ENCODE data around the gene SMIM13. TPM values are rescaled to one million over a fixed set of nuclear protein-coding genes. Genes with fewer than 3 reads are reported as not detected.

SMIM13 gene
- total RNA-seq, 2 experiments from 2014 or later: 3.0 to 4.6 TPM

DNA sequence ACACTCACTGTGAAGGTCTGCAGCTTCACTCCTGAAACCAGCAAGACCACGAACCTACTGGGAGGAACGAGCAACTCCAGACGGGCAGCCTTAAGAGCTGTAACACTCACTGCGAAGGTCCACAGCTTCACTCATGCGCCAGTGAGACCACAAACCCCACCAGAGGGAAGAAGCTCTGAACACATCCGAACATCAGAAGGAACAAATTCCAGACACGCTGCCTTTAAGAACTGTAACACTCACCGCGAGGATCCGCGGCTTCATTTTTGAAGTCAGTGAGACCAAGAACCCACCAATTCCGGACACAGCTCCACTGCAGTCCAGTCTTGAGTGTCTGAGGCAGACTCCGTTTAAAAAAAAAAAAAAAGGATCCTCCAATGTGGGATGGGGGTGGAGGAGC, 78.3 kb downstream of the SMIM13 start:
- Mint-ChIP-seq H3K4me3 (no peak overlapping the region), H3K9me3 (no peaks in the 10 kb centered on the region), H3K36me3 (ENCODE audit: low read depth) (no peaks in the 10 kb centered on the region), H3K4me1 (ENCODE audit: low read depth) (peaks cover 9% of the 10 kb centered on the region), H3K27me3 (no peaks in the 10 kb centered on the region), H3K27ac (no peak overlapping the region)
- CTCF ChIA-PET: interaction anchor here (0.7 to 1.4 kb wide), 6 partner anchors 168 to 1186 kb away, joined by 3 to 5 read pairs (median 4); no protein-coding TSS in a partner anchor
- Histone ChIP-seq H3K36me3 (ENCODE audit: insufficient read depth, low read length) (no peaks in the 10 kb centered on the region), H3K27ac (ENCODE audit: low read depth in 1 of 2, low read length in 2 of 2) (no peak overlapping the region), H3K4me1 (ENCODE audit: insufficient read depth, low read length) (peaks cover 9% of the 10 kb centered on the region), H3K27me3 (ENCODE audit: control insufficient read depth in 1 of 2, insufficient read depth in 2 of 2, low read length in 2 of 2) (no peaks in the 10 kb centered on the region), H3K9me3 (ENCODE audit: control insufficient read depth in 1 of 2, insufficient read depth in 1 of 2, low read length in 2 of 2) (no peaks in the 10 kb centered on the region), H3K4me3 (ENCODE audit: low read length) (no peak overlapping the region)
- DNase-seq (no peak), ATAC-seq (ENCODE audit: poor library complexity) (no peak)
- POLR2A ChIA-PET: interaction anchor here (0.9 to 1.0 kb wide), 2 partner anchors 210 to 324 kb away, joined by 3 read pairs; no protein-coding TSS in a partner anchor
- TF ChIP-seq CTCF (IDR thresholded peaks at IDR 0.05): no peak
- intact Hi-C loops (cut with DNase I, micrococcal nuclease): loop anchor here (1.0 to 10.0 kb wide), 5 partner anchors 27 to 403 kb away; no protein-coding TSS in a partner anchor

DNA sequence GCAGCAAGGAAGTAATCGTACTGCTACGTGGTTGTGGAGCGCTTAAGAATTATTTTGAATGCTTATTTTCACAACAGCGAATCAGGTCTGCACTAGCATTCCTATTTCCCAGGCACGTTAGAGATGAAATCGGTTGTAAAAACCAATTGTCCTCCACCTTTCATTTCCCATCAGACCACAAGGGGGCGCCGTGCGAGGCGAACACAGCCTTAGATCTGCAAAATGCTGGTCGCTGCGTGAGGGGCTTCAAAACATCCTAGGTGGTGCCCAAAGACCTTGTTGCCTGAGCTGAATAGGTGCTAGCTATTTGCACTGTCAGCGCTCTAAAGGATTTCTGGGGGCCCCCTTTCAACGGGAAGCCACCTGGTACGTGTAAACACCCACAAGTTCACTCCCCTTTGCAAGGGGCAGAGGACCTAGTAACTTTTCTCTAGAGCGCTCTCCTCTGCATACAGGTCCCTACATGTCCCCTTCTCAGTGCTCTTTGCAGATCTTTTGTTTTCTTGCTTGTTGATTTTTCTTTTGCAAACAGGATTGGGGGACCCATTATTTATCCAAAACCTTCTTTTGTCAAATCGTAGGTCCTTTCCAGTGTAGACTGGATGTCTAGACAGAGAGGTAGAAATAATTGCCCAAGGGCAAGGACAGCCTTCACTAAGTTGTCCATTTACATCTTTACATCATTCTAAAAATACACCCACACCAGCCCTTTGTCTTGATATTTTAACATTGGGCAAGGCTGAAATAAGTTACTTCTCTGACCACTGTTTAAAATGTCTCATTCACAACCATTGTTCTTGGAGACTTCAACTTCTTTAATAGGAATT, 79.1 kb downstream of the SMIM13 start:
- Histone ChIP-seq H3K9me3 (ENCODE audit: control insufficient read depth in 1 of 2, insufficient read depth in 1 of 2, low read length in 2 of 2) (no peaks in the 10 kb centered on the region), H3K4me1 (ENCODE audit: insufficient read depth, low read length) (peaks cover 9% of the 10 kb centered on the region), H3K36me3 (ENCODE audit: insufficient read depth, low read length) (no peaks in the 10 kb centered on the region), H3K27ac (ENCODE audit: low read depth in 1 of 2, low read length in 2 of 2) (no peak overlapping the region), H3K4me3 (ENCODE audit: low read length) (peak overlapping the region; percentile 24), H3K27me3 (ENCODE audit: control insufficient read depth in 1 of 2, insufficient read depth in 2 of 2, low read length in 2 of 2) (no peaks in the 10 kb centered on the region)
- CTCF ChIA-PET: interaction anchor here (0.7 to 1.4 kb wide), 2 partner anchors 321 to 323 kb away, joined by 4 read pairs; no protein-coding TSS in a partner anchor
- Mint-ChIP-seq H3K4me3 (no peak overlapping the region), H3K9me3 (no peaks in the 10 kb centered on the region), H3K4me1 (ENCODE audit: low read depth) (peaks cover 9% of the 10 kb centered on the region), H3K27me3 (no peaks in the 10 kb centered on the region), H3K27ac (no peak overlapping the region), H3K36me3 (ENCODE audit: low read depth) (no peaks in the 10 kb centered on the region)
- peak; percentile 81 for ATAC-seq (ENCODE audit: poor library complexity)
- DNase-seq: peak; percentile 58 to 84 (median 74)
- POLR2A ChIA-PET: interaction anchor here (0.9 kb wide), 1 partner anchor 323 kb away, joined by 3 read pairs; no protein-coding TSS in a partner anchor
- intact Hi-C loops (cut with DNase I, micrococcal nuclease): loop anchor here (1.0 to 10.0 kb wide), 5 partner anchors 28 to 402 kb away; no protein-coding TSS in a partner anchor
- TF ChIP-seq CTCF (IDR thresholded peaks at IDR 0.05): peak; percentile 91

DNA sequence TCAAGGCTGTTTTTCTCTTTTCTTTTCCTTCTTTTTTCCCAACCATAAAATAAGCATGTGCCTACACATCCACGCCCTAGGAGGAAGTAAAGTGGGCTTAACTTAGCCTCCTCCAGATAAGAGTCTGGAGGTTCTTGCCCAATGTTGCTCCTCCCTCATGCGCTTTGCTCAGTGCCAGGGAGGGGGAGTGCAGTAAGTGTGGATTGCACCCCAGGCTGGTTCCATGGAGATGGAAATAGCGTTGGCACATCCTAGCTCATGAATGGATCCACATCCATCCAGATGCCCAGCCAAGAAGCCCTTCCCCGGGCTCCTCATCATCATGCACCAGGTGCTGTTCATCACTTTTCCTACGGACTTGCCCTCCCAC, 80.6 kb downstream of the SMIM13 start:
- intact Hi-C loops (cut with DNase I, micrococcal nuclease): loop anchor here in 1 of 2 experiments (10.0 kb wide), 1 partner anchor 241 kb away; no protein-coding TSS in a partner anchor
- POLR2A ChIA-PET: no interaction called here
- H3K4me3 Mint-ChIP-seq: no peak overlapping the region
- CTCF ChIA-PET: no interaction called here
- no peaks in the 10 kb centered on the region for H3K27me3 Mint-ChIP-seq
- DNase-seq (no peak), ATAC-seq (ENCODE audit: poor library complexity) (no peak)
- no peak overlapping the region for H3K4me3 ChIP-seq (ENCODE audit: low read length)
- no peak overlapping the region for H3K27ac ChIP-seq (ENCODE audit: low read depth in 1 of 2, low read length in 2 of 2)
- H3K27ac Mint-ChIP-seq: no peak overlapping the region
- H3K9me3 ChIP-seq (ENCODE audit: control insufficient read depth in 1 of 2, insufficient read depth in 1 of 2, low read length in 2 of 2): peaks cover 0 to 4% of the 10 kb centered on the region in 2 experiments
- TF ChIP-seq CTCF (IDR thresholded peaks at IDR 0.05): no peak
- H3K36me3 Mint-ChIP-seq (ENCODE audit: low read depth): no peaks in the 10 kb centered on the region
- no peaks in the 10 kb centered on the region for H3K9me3 Mint-ChIP-seq
- no peaks in the 10 kb centered on the region for H3K27me3 ChIP-seq (ENCODE audit: control insufficient read depth in 1 of 2, insufficient read depth in 2 of 2, low read length in 2 of 2)
- peaks cover 9% of the 10 kb centered on the region for H3K4me1 ChIP-seq (ENCODE audit: insufficient read depth, low read length)
- no peaks in the 10 kb centered on the region for H3K36me3 ChIP-seq (ENCODE audit: insufficient read depth, low read length)
- H3K4me1 Mint-ChIP-seq (ENCODE audit: low read depth): peaks cover 9% of the 10 kb centered on the region
